Keratinocyte (primary cell): ENCODE data around the gene UNKL. TPM values are rescaled to one million over a fixed set of nuclear protein-coding genes. Genes with fewer than 3 reads are reported as not detected.

Experiments
- DNase-seq: peaks from one replicate; pipeline ENCODE4 v3.0.0-alpha.2; 2011; ENCODE audit warnings: low read depth, missing footprints, low spot score
- FAIRE-seq: peaks from 2 replicates; lab custom pipeline; 2011; peaks lifted over from hg19 to GRCh38; lab: Jason Lieb, UNC
- H2AFZ ChIP-seq: 2 replicates; pipeline ENCODE4 v1.6.0; 2012; ENCODE audit warnings: low read length, control low read depth, inconsistent platforms; ENCODE audit not compliant: control insufficient read depth
- H3K27ac ChIP-seq: 2 replicates; pipeline ENCODE4 v1.5.1; 2011; ENCODE audit warnings: low read length; ENCODE audit not compliant: control insufficient read depth, insufficient read depth
- H3K27me3 ChIP-seq: 3 replicates; pipeline ENCODE4 v1.6.0; 2011; ENCODE audit warnings: low read length; ENCODE audit not compliant: control insufficient read depth, insufficient read depth; ENCODE audit errors: extremely low read depth
- H3K36me3 ChIP-seq, 2 experiments: 2 replicates in 1 of 2; 3 replicates in 1 of 2; pipeline ENCODE4 v1.5.1; 2011; ENCODE audit warnings: low read length in 2 of 2, mild to moderate bottlenecking in 1 of 2; ENCODE audit not compliant: control insufficient read depth in 2 of 2, insufficient read depth in 2 of 2; ENCODE audit errors: extremely low read depth in 1 of 2
- H3K4me1 ChIP-seq: 3 replicates; pipeline ENCODE4 v1.5.1; 2011; ENCODE audit warnings: low read length; ENCODE audit not compliant: control insufficient read depth, insufficient read depth; ENCODE audit errors: extremely low read depth
- H3K4me2 ChIP-seq: 3 replicates; pipeline ENCODE4 v1.6.0; 2011; ENCODE audit warnings: low read depth, low read length; ENCODE audit not compliant: control insufficient read depth, insufficient read depth; ENCODE audit errors: extremely low read depth
- H3K4me3 ChIP-seq, 3 experiments: fragments of 200-600 bp in 1 of 3; sonication (generic) in 1 of 3; 2 replicates in 2 of 3; 3 replicates in 1 of 3; pipeline ENCODE4 v1.5.1; 2011 to 2016; ENCODE audit warnings: low read length in 3 of 3, mild to moderate bottlenecking in 3 of 3, control low read depth in 2 of 3, inconsistent platforms in 1 of 3, low read depth in 1 of 3, mixed read lengths in 1 of 3, mixed run types in 1 of 3, moderate library complexity in 1 of 3; ENCODE audit not compliant: control insufficient read depth in 2 of 3, insufficient read depth in 2 of 3; ENCODE audit errors: extremely low read depth in 1 of 3
- H3K79me2 ChIP-seq: 2 replicates; pipeline ENCODE4 v1.6.0; 2012; ENCODE audit warnings: low read length; ENCODE audit not compliant: control insufficient read depth, insufficient read depth
- H3K9ac ChIP-seq: 3 replicates; pipeline ENCODE4 v1.6.0; 2011; ENCODE audit warnings: low read length; ENCODE audit not compliant: control insufficient read depth, insufficient read depth; ENCODE audit errors: extremely low read depth
- H3K9me1 ChIP-seq: 3 replicates; pipeline ENCODE4 v1.6.0; 2011; ENCODE audit warnings: low read length; ENCODE audit not compliant: control insufficient read depth, insufficient read depth; ENCODE audit errors: extremely low read depth
- H3K9me3 ChIP-seq: 2 replicates; pipeline ENCODE4 v1.5.1; 2012; ENCODE audit warnings: low read depth, low read length; ENCODE audit not compliant: control insufficient read depth
- H4K20me1 ChIP-seq: 3 replicates; pipeline ENCODE4 v1.6.0; 2011; ENCODE audit warnings: low read length; ENCODE audit not compliant: control insufficient read depth, insufficient read depth; ENCODE audit errors: extremely low read depth
- CTCF ChIP-seq, 3 experiments: IDR thresholded peaks in 1 of 3; conservative IDR thresholded peaks in 1 of 3; optimal IDR thresholded peaks in 1 of 3; 2 replicates in 2 of 3; 3 replicates in 1 of 3; pipeline versions ENCODE3 to v1.5.1; 2011; ENCODE audit warnings: low read length in 3 of 3, mild to moderate bottlenecking in 3 of 3, moderate library complexity in 2 of 3, control low read depth in 1 of 3, inconsistent platforms in 1 of 3; ENCODE audit not compliant: insufficient read depth in 2 of 3; ENCODE audit errors: extremely low read depth in 1 of 3
- EZH2 ChIP-seq: IDR thresholded peaks from one replicate; pipeline ENCODE4 v1.6.1; 2012; ENCODE audit warnings: inconsistent platforms, mild to moderate bottlenecking, low read length, moderate library complexity
- dilution Hi-C: fragments of 300-500 bp; cut with MboI; formaldehyde crosslinking; loops from one replicate; pipeline ENCODE4 v1.7.0; 2020; ENCODE audit warnings: low sequenced_read_pairs; ENCODE audit not compliant: extremely low pct_ligation_motif_present
- polyA plus RNA-seq, 5 experiments: library from polyadenylated mRNA; depleted of rRNA in 3 of 5; stranded (reverse) in 3 of 5; stranded (forward) in 1 of 5; unstranded in 1 of 5; fragments of >200 nt; gene quantifications; 1 replicate in 1 of 5; 2 replicates in 3 of 5; 3 replicates in 1 of 5; pipeline versions ENCODE4 v1.2.1 to v1.2.3, GENCODE V29; 2011 to 2012; ENCODE audit warnings: missing spikeins in 2 of 5, low read depth in 1 of 5, low replicate concordance in 1 of 5

Gene UNKL
- polyA plus RNA-seq, 1 donor (not counting 4 experiments of a cell fraction or from before 2014, with no cell fraction given), result 2.3 TPM

GRCh38 chr16:1397779-1398178, 16.7 kb downstream of the UNKL start:
- dilution Hi-C loops, result no loop called here
- Histone ChIP-seq H3K9ac (no peak overlapping the region), H3K9me1 (no peaks in the 10 kb centered on the region), H3K4me2 (no peak overlapping the region), H3K9me3 (no peaks in the 10 kb centered on the region), H3K79me2 (no peaks in the 10 kb centered on the region), H3K27ac (no peak overlapping the region), H3K36me3 (peaks cover 0 to 5% of the 10 kb centered on the region in 2 experiments), H3K4me1 (no peaks in the 10 kb centered on the region), H4K20me1 (no peaks in the 10 kb centered on the region), H3K27me3 (no peaks in the 10 kb centered on the region), H2AFZ (no peak overlapping the region), H3K4me3 (no peak overlapping the region)
- no peak for DNase-seq
- no peak for FAIRE-seq
- TF ChIP-seq CTCF (optimal IDR thresholded peaks at IDR 0.05 in 1 of 3, IDR thresholded peaks at IDR 0.05 in 1 of 3, conservative IDR thresholded peaks at IDR 0.05 in 1 of 3; ENCODE audit: extremely low read depth in 1 of 3, insufficient read depth in 2 of 3, low read length in 3 of 3) (no peak), EZH2 (no peak)

- TF ChIP-seq CTCF (optimal IDR thresholded peaks at IDR 0.05 in 1 of 3, IDR thresholded peaks at IDR 0.05 in 1 of 3, conservative IDR thresholded peaks at IDR 0.05 in 1 of 3; ENCODE audit: extremely low read depth in 1 of 3, insufficient read depth in 2 of 3, low read length in 3 of 3) (no peak), EZH2 (no peak)
- dilution Hi-C loops, result no loop called here
Measured at GRCh38 chr16:1395444-1396031, 19.0 kb downstream of the UNKL start.

More at GRCh38 chr16:1395444-1396031, 19.0 kb downstream of the UNKL start:
- Histone ChIP-seq H3K27me3 (no peaks in the 10 kb centered on the region), H3K4me1 (no peaks in the 10 kb centered on the region), H3K9me3 (no peaks in the 10 kb centered on the region), H4K20me1 (no peaks in the 10 kb centered on the region), H3K27ac (no peak overlapping the region), H3K36me3 (peaks cover 0 to 2% of the 10 kb centered on the region in 2 experiments), H3K4me3 (no peak overlapping the region), H3K79me2 (no peaks in the 10 kb centered on the region), H3K4me2 (no peak overlapping the region), H3K9ac (no peak overlapping the region), H2AFZ (no peak overlapping the region), H3K9me1 (no peaks in the 10 kb centered on the region)
- no peak for DNase-seq
- FAIRE-seq, result no peak
